Subcutaneous adipose tissue (tissue), 4 donors: ENCODE results near the gene SLC25A22. TPM values are rescaled to one million over a fixed set of nuclear protein-coding genes. Genes with fewer than 3 reads are reported as not detected.

Source experiments
- CTCF ChIP-seq: fragments of 450-650 bp; IDR thresholded peaks from one replicate; pipeline ENCODE4 v1.5.1; 2016; ENCODE audit warnings: low read depth, mild to moderate bottlenecking, control low read depth, antibody characterized with exemption, moderate library complexity
- total RNA-seq, 4 donors: library from RNA; depleted of rRNA; stranded (reverse); fragments of >200 nt; gene quantifications; one replicate each; pipeline ENCODE4 v1.1.0, GENCODE V29; 2016

SLC25A22 gene
- total RNA-seq, 4 donors from 2014 or later: 2.5 to 12.8 (median 3.7) TPM

GRCh38 chr11:837189-837989 is 39.3 kb upstream of the SLC25A22 start:
- no peak for TF ChIP-seq CTCF

DNA sequence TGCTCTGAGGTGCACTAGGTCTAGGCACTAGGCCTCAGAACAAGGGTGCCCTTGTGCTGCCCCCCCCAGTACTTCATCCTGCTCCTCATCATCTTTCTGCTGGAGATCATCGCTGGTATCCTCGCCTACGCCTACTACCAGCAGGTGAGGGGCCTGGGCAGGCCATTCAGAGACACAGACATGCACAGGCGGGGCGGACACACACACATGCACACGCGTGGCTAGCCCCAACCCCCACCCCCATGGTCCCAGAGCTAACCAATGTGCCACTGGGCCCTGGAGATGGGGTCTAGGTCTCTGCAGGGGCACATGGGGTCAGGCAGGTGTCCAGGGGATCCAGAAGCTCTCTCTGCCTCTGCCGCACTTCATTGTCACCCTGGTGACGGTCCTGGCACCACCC is 38.6 kb upstream of the SLC25A22 start:
- no peak for TF ChIP-seq CTCF

- no peak for TF ChIP-seq CTCF
These were observed 38.2 kb upstream of the SLC25A22 start for GRCh38 chr11:836274-836673.

GRCh38 chr11:834371-835316 is 36.6 kb upstream of the SLC25A22 start:
- TF ChIP-seq CTCF: no peak

DNA sequence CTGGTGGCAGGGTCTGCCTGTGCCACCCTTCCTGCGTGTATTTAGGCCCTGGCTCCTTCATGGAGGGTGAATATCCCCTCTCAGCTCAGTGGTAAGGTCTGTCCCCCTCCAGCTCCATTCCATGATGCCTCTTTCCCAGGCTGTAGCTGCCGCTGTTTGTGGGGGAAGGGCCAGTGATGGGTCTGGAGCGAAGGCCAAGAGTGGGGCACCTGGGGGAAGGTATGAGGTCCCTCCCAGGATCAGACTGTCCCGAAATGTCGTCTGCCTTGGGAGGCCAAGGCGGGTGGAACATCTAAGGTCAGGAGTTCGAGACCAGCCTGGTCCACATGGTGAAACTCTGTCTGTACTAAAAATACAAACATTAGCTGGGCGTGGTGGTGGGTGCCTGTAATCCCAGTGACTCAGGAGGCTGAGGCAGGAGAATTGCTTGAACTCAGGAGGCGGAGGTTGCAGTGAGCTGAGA is 35.8 kb upstream of the SLC25A22 start:
- no peak for TF ChIP-seq CTCF

GRCh38 chr11:833114-833791 is 35.2 kb upstream of the SLC25A22 start:
- TF ChIP-seq CTCF: no peak
